Keratinocyte (primary cell): ENCODE measurements around the gene FJX1.

Experiments
- EZH2 ChIP-seq: IDR thresholded peaks from one replicate; pipeline ENCODE4 v1.6.1; 2012; ENCODE audit warnings: inconsistent platforms, mild to moderate bottlenecking, low read length, moderate library complexity
- TF ChIP-seq, protein P1 (sequence below), 3 experiments: IDR thresholded peaks in 1 of 3; conservative IDR thresholded peaks in 1 of 3; optimal IDR thresholded peaks in 1 of 3; 2 replicates in 2 of 3; 3 replicates in 1 of 3; pipeline versions ENCODE3 to v1.5.1; 2011; ENCODE audit warnings: low read length in 3 of 3, mild to moderate bottlenecking in 3 of 3, moderate library complexity in 2 of 3, control low read depth in 1 of 3, inconsistent platforms in 1 of 3; ENCODE audit not compliant: insufficient read depth in 2 of 3; ENCODE audit errors: extremely low read depth in 1 of 3

DNA sequence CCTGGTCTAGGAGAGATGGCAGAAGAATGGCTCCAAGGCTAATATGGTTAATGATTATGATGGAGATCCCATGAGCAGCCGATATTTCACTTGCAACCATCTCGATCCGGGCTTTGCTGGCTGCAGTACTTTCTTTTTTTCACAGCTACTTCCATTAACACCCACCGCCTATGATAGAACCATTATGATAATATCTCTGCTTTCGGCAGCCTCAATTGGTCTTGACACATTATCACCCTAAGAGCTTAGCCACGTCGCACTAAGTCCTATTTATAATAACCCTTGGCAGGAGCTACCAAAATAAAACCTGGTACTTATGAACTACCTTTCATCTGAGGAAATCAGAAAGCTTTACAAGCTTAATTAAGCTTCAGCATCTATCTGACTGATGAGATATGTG lies 7.6 kb upstream of the FJX1 start:
- TF ChIP-seq, protein P1, sequence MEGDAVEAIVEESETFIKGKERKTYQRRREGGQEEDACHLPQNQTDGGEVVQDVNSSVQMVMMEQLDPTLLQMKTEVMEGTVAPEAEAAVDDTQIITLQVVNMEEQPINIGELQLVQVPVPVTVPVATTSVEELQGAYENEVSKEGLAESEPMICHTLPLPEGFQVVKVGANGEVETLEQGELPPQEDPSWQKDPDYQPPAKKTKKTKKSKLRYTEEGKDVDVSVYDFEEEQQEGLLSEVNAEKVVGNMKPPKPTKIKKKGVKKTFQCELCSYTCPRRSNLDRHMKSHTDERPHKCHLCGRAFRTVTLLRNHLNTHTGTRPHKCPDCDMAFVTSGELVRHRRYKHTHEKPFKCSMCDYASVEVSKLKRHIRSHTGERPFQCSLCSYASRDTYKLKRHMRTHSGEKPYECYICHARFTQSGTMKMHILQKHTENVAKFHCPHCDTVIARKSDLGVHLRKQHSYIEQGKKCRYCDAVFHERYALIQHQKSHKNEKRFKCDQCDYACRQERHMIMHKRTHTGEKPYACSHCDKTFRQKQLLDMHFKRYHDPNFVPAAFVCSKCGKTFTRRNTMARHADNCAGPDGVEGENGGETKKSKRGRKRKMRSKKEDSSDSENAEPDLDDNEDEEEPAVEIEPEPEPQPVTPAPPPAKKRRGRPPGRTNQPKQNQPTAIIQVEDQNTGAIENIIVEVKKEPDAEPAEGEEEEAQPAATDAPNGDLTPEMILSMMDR (optimal IDR thresholded peaks at IDR 0.05 in 1 of 3, IDR thresholded peaks at IDR 0.05 in 1 of 3, conservative IDR thresholded peaks at IDR 0.05 in 1 of 3; ENCODE audit: extremely low read depth in 1 of 3, insufficient read depth in 2 of 3, low read length in 3 of 3): no peak
- TF ChIP-seq EZH2: no peak
